ENCODE results near the gene TRMT5.

Gene TRMT5

GRCh38 chr14:60964904-60965303 lies 16.0 kb downstream of the TRMT5 start:
- no peak for DNase-seq

- no peak for DNase-seq
These were observed 17.1 kb downstream of the TRMT5 start for GRCh38 chr14:60963761-60964160.

GRCh38 chr14:60958146-60958545 lies 22.7 kb downstream of the TRMT5 start:
- no peak for DNase-seq

GRCh38 chr14:60956632-60957031 lies 24.2 kb downstream of the TRMT5 start:
- no peak for DNase-seq

- DNase-seq = no peak
These were observed 24.7 kb downstream of the TRMT5 start for GRCh38 chr14:60956202-60956601.

- no peak for DNase-seq
These were observed 29.0 kb downstream of the TRMT5 start for GRCh38 chr14:60951776-60952435.

- no peak for DNase-seq
These were observed 34.1 kb downstream of the TRMT5 start for GRCh38 chr14:60946773-60947172.

- DNase-seq = no peak
These were observed 34.9 kb downstream of the TRMT5 start for GRCh38 chr14:60945984-60946383.

- DNase-seq = no peak
These were observed 36.7 kb downstream of the TRMT5 start for GRCh38 chr14:60944204-60944603.

GRCh38 chr14:60943637-60944032 lies 37.2 kb downstream of the TRMT5 start:
- DNase-seq = no peak

- no peak for DNase-seq
These were observed 45.6 kb downstream of the TRMT5 start for GRCh38 chr14:60935319-60935718.

GRCh38 chr14:60933920-60934655 lies 46.8 kb downstream of the TRMT5 start:
- no peak for DNase-seq

- DNase-seq = no peak
These were observed 49.7 kb downstream of the TRMT5 start for GRCh38 chr14:60931218-60931617.

- no peak for DNase-seq
These were observed 54.9 kb downstream of the TRMT5 start for GRCh38 chr14:60926002-60926401.

GRCh38 chr14:60925286-60925685 lies 55.6 kb downstream of the TRMT5 start:
- no peak for DNase-seq

- DNase-seq = no peak
These were observed 58.8 kb downstream of the TRMT5 start for GRCh38 chr14:60922050-60922449.

Data from effector CD4-positive, alpha-beta T cell (primary cell).